Activated T-cell treated with anti-CD3 and anti-CD28 coated beads for 24 hours (primary cell): ENCODE measurements around the gene EEF1AKMT1.
"Not testable (repeated sequence)": the region's sequence is repeated elsewhere in the genome, so short reads cannot be mapped to it uniquely, and the experiment has no call there.

Source experiments
- DNase-seq: peaks from one replicate; pipeline ENCODE4 v3.0.0-alpha.2; 2020; ENCODE audit warnings: low read depth

Gene EEF1AKMT1

GRCh38 chr13:20776751-20777150, 3.0 kb upstream of the EEF1AKMT1 start:
- DNase-seq: no peak

GRCh38 chr13:20775961-20776360, 2.2 kb upstream of the EEF1AKMT1 start:
- no peak for DNase-seq

GRCh38 chr13:20774746-20775145, 985 bp upstream of the EEF1AKMT1 start:
- no peak for DNase-seq

GRCh38 chr13:20772401-20773131, 1.2 kb downstream of the EEF1AKMT1 start:
- DNase-seq: no peak

- no peak for DNase-seq
Observed at GRCh38 chr13:20769834-20770233, 3.9 kb downstream of the EEF1AKMT1 start.

GRCh38 chr13:20769091-20769490, 4.7 kb downstream of the EEF1AKMT1 start:
- DNase-seq: no peak

- DNase-seq: no peak
Observed at GRCh38 chr13:20767309-20767943, 6.3 kb downstream of the EEF1AKMT1 start.

GRCh38 chr13:20760872-20761271, 12.9 kb downstream of the EEF1AKMT1 start:
- no peak for DNase-seq

GRCh38 chr13:20754009-20754408, 19.8 kb downstream of the EEF1AKMT1 start:
- DNase-seq: no peak

GRCh38 chr13:20749377-20749776, 24.4 kb downstream of the EEF1AKMT1 start:
- no peak for DNase-seq

GRCh38 chr13:20743830-20744404, 29.8 kb downstream of the EEF1AKMT1 start:
- DNase-seq: not testable (repeated sequence)

- no peak for DNase-seq
Observed at GRCh38 chr13:20740021-20740420, 33.7 kb downstream of the EEF1AKMT1 start.

- DNase-seq: no peak
Observed at GRCh38 chr13:20738616-20739015, 35.1 kb downstream of the EEF1AKMT1 start.

GRCh38 chr13:20729633-20730585, 43.9 kb downstream of the EEF1AKMT1 start:
- no peak for DNase-seq

- no peak for DNase-seq
Observed at GRCh38 chr13:20728579-20729311, 45.0 kb downstream of the EEF1AKMT1 start.

- DNase-seq: no peak
Observed at GRCh38 chr13:20727856-20728255, 45.9 kb downstream of the EEF1AKMT1 start.

- no peak for DNase-seq
Observed at GRCh38 chr13:20721454-20722357, 52.1 kb downstream of the EEF1AKMT1 start.

- no peak for DNase-seq
Observed at GRCh38 chr13:20721058-20721453, 52.7 kb downstream of the EEF1AKMT1 start.

- DNase-seq: no peak
Observed at GRCh38 chr13:20720499-20720898, 53.3 kb downstream of the EEF1AKMT1 start.

GRCh38 chr13:20719783-20720182, 54.0 kb downstream of the EEF1AKMT1 start:
- no peak for DNase-seq
